ENCODE measurements around the gene CACNB4.

DNA sequence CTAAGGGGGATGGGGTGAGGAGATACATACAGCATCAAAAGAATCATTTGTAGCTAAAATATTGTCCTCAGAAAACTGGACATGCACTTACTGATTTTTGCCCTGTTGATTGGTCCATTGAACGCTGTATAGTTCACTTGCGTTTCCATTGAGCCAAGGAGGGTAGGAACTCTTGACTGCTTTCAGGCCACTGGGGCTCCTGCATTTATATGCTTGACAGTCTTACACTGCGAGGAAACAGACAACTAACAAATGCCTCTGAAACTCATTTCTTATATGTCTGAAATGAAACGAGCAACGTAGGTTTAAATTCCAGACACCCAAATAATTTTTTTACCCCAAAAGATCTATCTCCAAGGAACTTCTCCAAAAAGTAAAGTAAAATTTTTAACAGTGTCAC lies 312.8 kb downstream of the CACNB4 start:
- TF ChIP-seq, protein P1, sequence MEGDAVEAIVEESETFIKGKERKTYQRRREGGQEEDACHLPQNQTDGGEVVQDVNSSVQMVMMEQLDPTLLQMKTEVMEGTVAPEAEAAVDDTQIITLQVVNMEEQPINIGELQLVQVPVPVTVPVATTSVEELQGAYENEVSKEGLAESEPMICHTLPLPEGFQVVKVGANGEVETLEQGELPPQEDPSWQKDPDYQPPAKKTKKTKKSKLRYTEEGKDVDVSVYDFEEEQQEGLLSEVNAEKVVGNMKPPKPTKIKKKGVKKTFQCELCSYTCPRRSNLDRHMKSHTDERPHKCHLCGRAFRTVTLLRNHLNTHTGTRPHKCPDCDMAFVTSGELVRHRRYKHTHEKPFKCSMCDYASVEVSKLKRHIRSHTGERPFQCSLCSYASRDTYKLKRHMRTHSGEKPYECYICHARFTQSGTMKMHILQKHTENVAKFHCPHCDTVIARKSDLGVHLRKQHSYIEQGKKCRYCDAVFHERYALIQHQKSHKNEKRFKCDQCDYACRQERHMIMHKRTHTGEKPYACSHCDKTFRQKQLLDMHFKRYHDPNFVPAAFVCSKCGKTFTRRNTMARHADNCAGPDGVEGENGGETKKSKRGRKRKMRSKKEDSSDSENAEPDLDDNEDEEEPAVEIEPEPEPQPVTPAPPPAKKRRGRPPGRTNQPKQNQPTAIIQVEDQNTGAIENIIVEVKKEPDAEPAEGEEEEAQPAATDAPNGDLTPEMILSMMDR (IDR thresholded peaks at IDR 0.05) = no peak
- TF ChIP-seq POLR2A (IDR thresholded peaks at IDR 0.05) = no peak
